ENCODE results near the gene COL25A1. TPM values are rescaled to one million over a fixed set of nuclear protein-coding genes. Genes with fewer than 3 reads are reported as not detected.

The COL25A1 gene
- total RNA-seq, 1 experiment from 2014 or later = not detected

DNA sequence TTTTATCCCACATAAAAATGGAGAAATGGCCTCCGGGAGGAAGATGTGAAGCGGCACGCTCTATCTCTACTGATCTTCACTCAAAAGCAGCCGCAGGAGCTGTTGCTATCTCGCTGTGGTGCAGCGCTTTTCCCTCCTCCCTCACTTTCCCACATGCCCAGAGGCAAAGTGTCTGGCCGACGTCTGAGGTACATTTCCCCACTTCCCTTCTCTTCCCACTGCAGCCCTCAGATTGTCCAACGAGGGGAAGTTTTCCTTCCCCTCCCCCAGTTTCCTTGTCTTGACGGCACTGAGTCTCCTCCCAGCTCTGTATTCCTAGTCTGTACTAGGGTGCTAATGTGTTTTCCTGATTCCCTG, 660 bp upstream of the COL25A1 start:
- Histone ChIP-seq H3K27ac (ENCODE audit: low read depth, low read length) (no peak overlapping the region), H3K36me3 (ENCODE audit: control insufficient read depth in 1 of 2, insufficient read depth in 2 of 2, low read length in 2 of 2) (no peaks in the 10 kb centered on the region), H4K20me1 (ENCODE audit: insufficient read depth) (no peaks in the 10 kb centered on the region), H3K9ac (ENCODE audit: low read length) (no peak overlapping the region), H3K79me2 (ENCODE audit: insufficient read depth, low read length) (no peaks in the 10 kb centered on the region), H3K4me1 (ENCODE audit: control insufficient read depth in 1 of 2, insufficient read depth in 2 of 2, low read length in 2 of 2) (no peaks in the 10 kb centered on the region), H3K4me3 (replicated peaks in 1 of 2; ENCODE audit: low read depth in 1 of 2, low read length in 2 of 2) (no peak overlapping the region), H3K9me3 (ENCODE audit: control insufficient read depth in 1 of 2, insufficient read depth in 1 of 2, low read depth in 1 of 2, low read length in 2 of 2) (no peaks in the 10 kb centered on the region), H3K4me2 (ENCODE audit: low read length) (no peak overlapping the region), H2AFZ (ENCODE audit: low read depth, low read length, poor library complexity, severe bottlenecking) (no peak overlapping the region), H3K27me3 (ENCODE audit: insufficient read depth, low read length) (peaks cover 10% of the 10 kb centered on the region), H3K9me2 (ENCODE audit: insufficient read depth) (no peaks in the 10 kb centered on the region)
- ATAC-seq (no peak), DNase-seq (ENCODE audit: low read depth, low spot score) (no peak)
- BruUV-seq (replicated peaks) = no TSS peak
- ChIA-PET POLR2A (no interaction called here), RAD21 (ENCODE audit: low non-redundant PET in 1 of 2, low total read pairs in 2 of 2, uncharacterized antibody in 2 of 2, unreplicated experiment in 2 of 2) (no interaction called here), CTCF (no interaction called here)
- TF ChIP-seq, protein P1, sequence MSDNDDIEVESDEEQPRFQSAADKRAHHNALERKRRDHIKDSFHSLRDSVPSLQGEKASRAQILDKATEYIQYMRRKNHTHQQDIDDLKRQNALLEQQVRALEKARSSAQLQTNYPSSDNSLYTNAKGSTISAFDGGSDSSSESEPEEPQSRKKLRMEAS (IDR thresholded peaks at IDR 0.05) = no peak
- no peak for TF ChIP-seq EGR1 (IDR thresholded peaks at IDR 0.05; ENCODE audit: low read depth)
- no peak for TF ChIP-seq FOSL1 (IDR thresholded peaks at IDR 0.05; ENCODE audit: low read depth)
- no peak for TF ChIP-seq POLR2A (IDR thresholded peaks at IDR 0.05; ENCODE audit: borderline replicate concordance, extremely low read depth, insufficient read depth, insufficient read length)
- no peak for TF ChIP-seq EZH2phosphoT487 (IDR thresholded peaks at IDR 0.05; ENCODE audit: borderline replicate concordance)
- no peak for TF ChIP-seq RAD21 (IDR thresholded peaks at IDR 0.05; ENCODE audit: low read depth)
- TF ChIP-seq CBX3 (IDR thresholded peaks at IDR 0.05; ENCODE audit: low read depth) = no peak
- no peak for TF ChIP-seq TCF7L2 (IDR thresholded peaks at IDR 0.05; ENCODE audit: borderline replicate concordance, extremely low read depth, insufficient read depth, insufficient read length)
- TF ChIP-seq, protein P2, sequence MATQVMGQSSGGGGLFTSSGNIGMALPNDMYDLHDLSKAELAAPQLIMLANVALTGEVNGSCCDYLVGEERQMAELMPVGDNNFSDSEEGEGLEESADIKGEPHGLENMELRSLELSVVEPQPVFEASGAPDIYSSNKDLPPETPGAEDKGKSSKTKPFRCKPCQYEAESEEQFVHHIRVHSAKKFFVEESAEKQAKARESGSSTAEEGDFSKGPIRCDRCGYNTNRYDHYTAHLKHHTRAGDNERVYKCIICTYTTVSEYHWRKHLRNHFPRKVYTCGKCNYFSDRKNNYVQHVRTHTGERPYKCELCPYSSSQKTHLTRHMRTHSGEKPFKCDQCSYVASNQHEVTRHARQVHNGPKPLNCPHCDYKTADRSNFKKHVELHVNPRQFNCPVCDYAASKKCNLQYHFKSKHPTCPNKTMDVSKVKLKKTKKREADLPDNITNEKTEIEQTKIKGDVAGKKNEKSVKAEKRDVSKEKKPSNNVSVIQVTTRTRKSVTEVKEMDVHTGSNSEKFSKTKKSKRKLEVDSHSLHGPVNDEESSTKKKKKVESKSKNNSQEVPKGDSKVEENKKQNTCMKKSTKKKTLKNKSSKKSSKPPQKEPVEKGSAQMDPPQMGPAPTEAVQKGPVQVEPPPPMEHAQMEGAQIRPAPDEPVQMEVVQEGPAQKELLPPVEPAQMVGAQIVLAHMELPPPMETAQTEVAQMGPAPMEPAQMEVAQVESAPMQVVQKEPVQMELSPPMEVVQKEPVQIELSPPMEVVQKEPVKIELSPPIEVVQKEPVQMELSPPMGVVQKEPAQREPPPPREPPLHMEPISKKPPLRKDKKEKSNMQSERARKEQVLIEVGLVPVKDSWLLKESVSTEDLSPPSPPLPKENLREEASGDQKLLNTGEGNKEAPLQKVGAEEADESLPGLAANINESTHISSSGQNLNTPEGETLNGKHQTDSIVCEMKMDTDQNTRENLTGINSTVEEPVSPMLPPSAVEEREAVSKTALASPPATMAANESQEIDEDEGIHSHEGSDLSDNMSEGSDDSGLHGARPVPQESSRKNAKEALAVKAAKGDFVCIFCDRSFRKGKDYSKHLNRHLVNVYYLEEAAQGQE (IDR thresholded peaks at IDR 0.05; ENCODE audit: low read depth) = no peak
- no peak for TF ChIP-seq CEBPB (IDR thresholded peaks at IDR 0.05; ENCODE audit: low read depth)
- no peak for TF ChIP-seq EZH2 (IDR thresholded peaks at IDR 0.05)
- TF ChIP-seq JUND (IDR thresholded peaks at IDR 0.05) = no peak
- TF ChIP-seq, protein P3, sequence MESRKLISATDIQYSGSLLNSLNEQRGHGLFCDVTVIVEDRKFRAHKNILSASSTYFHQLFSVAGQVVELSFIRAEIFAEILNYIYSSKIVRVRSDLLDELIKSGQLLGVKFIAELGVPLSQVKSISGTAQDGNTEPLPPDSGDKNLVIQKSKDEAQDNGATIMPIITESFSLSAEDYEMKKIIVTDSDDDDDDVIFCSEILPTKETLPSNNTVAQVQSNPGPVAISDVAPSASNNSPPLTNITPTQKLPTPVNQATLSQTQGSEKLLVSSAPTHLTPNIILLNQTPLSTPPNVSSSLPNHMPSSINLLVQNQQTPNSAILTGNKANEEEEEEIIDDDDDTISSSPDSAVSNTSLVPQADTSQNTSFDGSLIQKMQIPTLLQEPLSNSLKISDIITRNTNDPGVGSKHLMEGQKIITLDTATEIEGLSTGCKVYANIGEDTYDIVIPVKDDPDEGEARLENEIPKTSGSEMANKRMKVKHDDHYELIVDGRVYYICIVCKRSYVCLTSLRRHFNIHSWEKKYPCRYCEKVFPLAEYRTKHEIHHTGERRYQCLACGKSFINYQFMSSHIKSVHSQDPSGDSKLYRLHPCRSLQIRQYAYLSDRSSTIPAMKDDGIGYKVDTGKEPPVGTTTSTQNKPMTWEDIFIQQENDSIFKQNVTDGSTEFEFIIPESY (IDR thresholded peaks at IDR 0.05; ENCODE audit: extremely low read depth, insufficient replicate concordance, low read length) = no peak
- TF ChIP-seq, protein P4, sequence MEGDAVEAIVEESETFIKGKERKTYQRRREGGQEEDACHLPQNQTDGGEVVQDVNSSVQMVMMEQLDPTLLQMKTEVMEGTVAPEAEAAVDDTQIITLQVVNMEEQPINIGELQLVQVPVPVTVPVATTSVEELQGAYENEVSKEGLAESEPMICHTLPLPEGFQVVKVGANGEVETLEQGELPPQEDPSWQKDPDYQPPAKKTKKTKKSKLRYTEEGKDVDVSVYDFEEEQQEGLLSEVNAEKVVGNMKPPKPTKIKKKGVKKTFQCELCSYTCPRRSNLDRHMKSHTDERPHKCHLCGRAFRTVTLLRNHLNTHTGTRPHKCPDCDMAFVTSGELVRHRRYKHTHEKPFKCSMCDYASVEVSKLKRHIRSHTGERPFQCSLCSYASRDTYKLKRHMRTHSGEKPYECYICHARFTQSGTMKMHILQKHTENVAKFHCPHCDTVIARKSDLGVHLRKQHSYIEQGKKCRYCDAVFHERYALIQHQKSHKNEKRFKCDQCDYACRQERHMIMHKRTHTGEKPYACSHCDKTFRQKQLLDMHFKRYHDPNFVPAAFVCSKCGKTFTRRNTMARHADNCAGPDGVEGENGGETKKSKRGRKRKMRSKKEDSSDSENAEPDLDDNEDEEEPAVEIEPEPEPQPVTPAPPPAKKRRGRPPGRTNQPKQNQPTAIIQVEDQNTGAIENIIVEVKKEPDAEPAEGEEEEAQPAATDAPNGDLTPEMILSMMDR (IDR thresholded peaks at IDR 0.05 in 2 of 3, conservative IDR thresholded peaks at IDR 0.05 in 1 of 3; ENCODE audit: borderline replicate concordance in 1 of 3, insufficient read depth in 1 of 3, low read depth in 2 of 3, low read length in 2 of 3) = no peak
- no peak for TF ChIP-seq SIN3A (IDR thresholded peaks at IDR 0.05; ENCODE audit: low read depth)
- intact Hi-C loops (cut with micrococcal nuclease) = no loop called here
